HG02610 (cell line): ENCODE data around the gene CSF2RB.
"Not testable (repeated sequence)": the region's sequence is repeated elsewhere in the genome, so short reads cannot be mapped to it uniquely, and the experiment has no call there.

ENCODE experiments used
- ATAC-seq: cut with Tn5 transposase; IDR thresholded peaks from one replicate; pipeline ENCODE4 v1.9.1; 2021; ENCODE audit warnings: mild to moderate bottlenecking, moderate library complexity; ENCODE audit not compliant: unreplicated experiment

Gene CSF2RB

GRCh38 chr22:36961626-36962025 is 48.2 kb downstream of the CSF2RB start:
- ATAC-seq, result no peak

GRCh38 chr22:36963302-36963701 is 49.9 kb downstream of the CSF2RB start:
- no peak for ATAC-seq

GRCh38 chr22:36964106-36964505 is 50.7 kb downstream of the CSF2RB start:
- ATAC-seq, result no peak

GRCh38 chr22:36965696-36966095 is 52.3 kb downstream of the CSF2RB start:
- no peak for ATAC-seq

- ATAC-seq, result no peak
Measured at GRCh38 chr22:36966851-36967540, 53.6 kb downstream of the CSF2RB start.

GRCh38 chr22:36968249-36968964 is 55.0 kb downstream of the CSF2RB start:
- no peak for ATAC-seq

GRCh38 chr22:36971341-36972125 is 58.1 kb downstream of the CSF2RB start:
- no peak for ATAC-seq

- no peak for ATAC-seq
Measured at GRCh38 chr22:36976606-36977005, 63.2 kb downstream of the CSF2RB start.

- ATAC-seq, result no peak
Measured at GRCh38 chr22:36977401-36977861, 64.0 kb downstream of the CSF2RB start.

GRCh38 chr22:36977947-36978660 is 64.7 kb downstream of the CSF2RB start:
- ATAC-seq, result peak; percentile 70

- ATAC-seq, result no peak
Measured at GRCh38 chr22:36979016-36979910, 65.8 kb downstream of the CSF2RB start.

GRCh38 chr22:36981247-36981775 is 67.9 kb downstream of the CSF2RB start:
- no peak for ATAC-seq

GRCh38 chr22:36982136-36982535 is 68.7 kb downstream of the CSF2RB start:
- no peak for ATAC-seq

- ATAC-seq, result no peak
Measured at GRCh38 chr22:36985211-36985889, 71.9 kb downstream of the CSF2RB start.

- ATAC-seq, result no peak
Measured at GRCh38 chr22:36986242-36986821, 72.9 kb downstream of the CSF2RB start.

- no peak for ATAC-seq
Measured at GRCh38 chr22:36988075-36988832, 74.8 kb downstream of the CSF2RB start.

- not testable (repeated sequence) for ATAC-seq
Measured at GRCh38 chr22:36989012-36989411, 75.6 kb downstream of the CSF2RB start.
